NOMO-1 treated with DMSO at 0.1 percent for 48 hours (cell line): ENCODE results near the gene AVPI1.
"Not testable (repeated sequence)": the region's sequence is repeated elsewhere in the genome, so short reads cannot be mapped to it uniquely, and the experiment has no call there.

Experiments used
- DNase-seq: peaks from one replicate; lab custom pipeline; 2025; ENCODE audit not compliant: unreplicated experiment; lab: John Stamatoyannopoulos, UW

AVPI1 gene

GRCh38 chr10:97642471-97643159, 44.4 kb downstream of the AVPI1 start:
- DNase-seq: not testable (repeated sequence)

GRCh38 chr10:97640868-97641811, 45.9 kb downstream of the AVPI1 start:
- DNase-seq: peak; percentile 52

GRCh38 chr10:97640174-97640867, 46.7 kb downstream of the AVPI1 start, which contains the start of gene PI4K2A:
TSS of gene PI4K2A (plus strand) at chr10:97640671. CDS start at chr10:97640743, 72 bp downstream.
- peak; percentile 99 for DNase-seq

- not testable (repeated sequence) for DNase-seq
These were observed 48.0 kb downstream of the AVPI1 start for GRCh38 chr10:97639090-97639489.

GRCh38 chr10:97635577-97635976, 51.5 kb downstream of the AVPI1 start:
- DNase-seq: no peak

- DNase-seq: no peak
These were observed 53.1 kb downstream of the AVPI1 start for GRCh38 chr10:97633921-97634320.

GRCh38 chr10:97632949-97633884, 53.8 kb downstream of the AVPI1 start, which contains the start of gene MORN4:
TSS of gene MORN4 (minus strand) at chr10:97633500. CDS start at chr10:97619653, 13,847 bp downstream.
- peak; percentile 92 for DNase-seq

GRCh38 chr10:97631098-97631497, 55.9 kb downstream of the AVPI1 start:
- no peak for DNase-seq

- DNase-seq: no peak
These were observed 57.8 kb downstream of the AVPI1 start for GRCh38 chr10:97629289-97629688.

- no peak for DNase-seq
These were observed 58.8 kb downstream of the AVPI1 start for GRCh38 chr10:97628228-97628627.

GRCh38 chr10:97627731-97628130, 59.3 kb downstream of the AVPI1 start:
- DNase-seq: no peak
